HCT116 (cell line): ENCODE measurements around the gene SLA2. TPM values are rescaled to one million over a fixed set of nuclear protein-coding genes. Genes with fewer than 3 reads are reported as not detected.

Source experiments
- ATAC-seq: fragments of 200-7000 bp; cut with Tn5 transposase; 2 replicates; pipeline ENCODE4 v1.9.1; 2020; ENCODE audit warnings: mild to moderate bottlenecking, moderate library complexity
- BruUV-seq: library from RNA; stranded (reverse); fragments of 400-500 nt; replicated peaks from 2 replicates; lab custom pipeline; 2021; lab: Mats Ljungman, UMichigan
- CTCF ChIA-PET: fragments of 300-600 bp; sonication (Branson Sonifier 250); formaldehyde crosslinking; loops from one replicate; lab custom pipeline; 2021; ENCODE audit warnings: antibody characterized with exemption; lab: Charles Lee
- POLR2A ChIA-PET: fragments of 300-600, 350-600 bp; sonication (Branson Sonifier 250); formaldehyde crosslinking; loops from one replicate; lab custom pipeline; 2021; ENCODE audit warnings: antibody characterized with exemption; lab: Charles Lee
- RAD21 ChIA-PET, 2 experiments: fragments of 300-600 bp; sonication (Branson Sonifier 250); formaldehyde crosslinking; loops; one replicate each; lab custom pipeline; 2023; ENCODE audit warnings: low total read pairs in 2 of 2; ENCODE audit not compliant: uncharacterized antibody in 2 of 2, unreplicated experiment in 2 of 2, low non-redundant PET in 1 of 2; lab: Charles Lee
- DNase-seq: peaks from one replicate; pipeline ENCODE4 v3.0.0-alpha.2; 2010; ENCODE audit warnings: low read depth, low spot score
- H2AFZ ChIP-seq: fragments of 200-600 bp; shearing (Covaris generic), sonication (generic); 2 replicates; pipeline ENCODE4 v1.6.1; 2017; ENCODE audit warnings: low read depth, mixed run types, mixed read lengths, antibody characterized with exemption, low read length; ENCODE audit not compliant: poor library complexity, severe bottlenecking
- H3K27ac ChIP-seq: 2 replicates; pipeline ENCODE4 v1.5.1; 2012; ENCODE audit warnings: low read depth, low read length
- H3K27me3 ChIP-seq: fragments of 200-600 bp; sonication (generic); 2 replicates; pipeline ENCODE4 v1.6.1; 2016; ENCODE audit warnings: mixed run types, low read length, mixed read lengths; ENCODE audit not compliant: insufficient read depth
- H3K36me3 ChIP-seq, 2 experiments: fragments of 200-500 bp in 1 of 2; fragments of 200-600 bp in 1 of 2; sonication (Bioruptor generic) in 1 of 2; sonication (generic) in 1 of 2; 2 replicates each; pipeline versions ENCODE4 v1.5.1 to v1.6.1; 2014 to 2016; ENCODE audit warnings: low read length in 2 of 2, inconsistent platforms in 1 of 2, mixed read lengths in 1 of 2, mixed run types in 1 of 2; ENCODE audit not compliant: insufficient read depth in 2 of 2, control insufficient read depth in 1 of 2
- H3K4me1 ChIP-seq, 2 experiments: fragments of 200-600 bp in 1 of 2; sonication (generic) in 1 of 2; 2 replicates each; pipeline versions ENCODE4 v1.5.1 to v1.6.1; 2012 to 2017; ENCODE audit warnings: low read length in 2 of 2, inconsistent platforms in 1 of 2, mild to moderate bottlenecking in 1 of 2, mixed read lengths in 1 of 2, mixed run types in 1 of 2, moderate library complexity in 1 of 2; ENCODE audit not compliant: insufficient read depth in 2 of 2, control insufficient read depth in 1 of 2
- H3K4me2 ChIP-seq: fragments of 200-600 bp; sonication (generic); 2 replicates; pipeline ENCODE4 v1.6.1; 2017; ENCODE audit warnings: mixed run types, low read length, mixed read lengths
- H3K4me3 ChIP-seq, 2 experiments: fragments of 200-600 bp in 1 of 2; sonication (generic) in 1 of 2; replicated peaks in 1 of 2; 2 replicates each; pipeline ENCODE4 v1.5.1; 2011 to 2016; ENCODE audit warnings: low read length in 2 of 2, control low read depth in 1 of 2, low read depth in 1 of 2, mild to moderate bottlenecking in 1 of 2, mixed read lengths in 1 of 2, mixed run types in 1 of 2
- H3K79me2 ChIP-seq: fragments of 200-600 bp; sonication (generic); 2 replicates; pipeline ENCODE4 v1.6.1; 2017; ENCODE audit warnings: mild to moderate bottlenecking, mixed run types, low read length, moderate library complexity, mixed read lengths; ENCODE audit not compliant: insufficient read depth
- H3K9ac ChIP-seq: fragments of 200-600 bp; sonication (generic); 2 replicates; pipeline ENCODE4 v1.6.1; 2016; ENCODE audit warnings: low read length, mixed read lengths
- H3K9me2 ChIP-seq: fragments of 200-600 bp; sonication (generic), shearing (Covaris generic); 2 replicates; pipeline ENCODE4 v1.6.1; 2017; ENCODE audit warnings: mixed run types, mild to moderate bottlenecking, moderate library complexity; ENCODE audit not compliant: insufficient read depth
- H3K9me3 ChIP-seq, 2 experiments: fragments of 200-500 bp in 1 of 2; fragments of 200-600 bp in 1 of 2; sonication (Bioruptor generic) in 1 of 2; sonication (generic) in 1 of 2; 2 replicates each; pipeline ENCODE4 v1.6.1; 2014 to 2017; ENCODE audit warnings: low read length in 2 of 2, mixed read lengths in 2 of 2, inconsistent platforms in 1 of 2, low read depth in 1 of 2, mild to moderate bottlenecking in 1 of 2, mixed run types in 1 of 2, moderate library complexity in 1 of 2; ENCODE audit not compliant: control insufficient read depth in 1 of 2, insufficient read depth in 1 of 2
- H4K20me1 ChIP-seq: fragments of 200-600 bp; sonication (generic), shearing (Covaris generic); 2 replicates; pipeline ENCODE4 v1.6.1; 2017; ENCODE audit warnings: mixed run types, mild to moderate bottlenecking, moderate library complexity; ENCODE audit not compliant: insufficient read depth
- CBX3 ChIP-seq: IDR thresholded peaks from 2 replicates; pipeline ENCODE4 v1.6.1; 2012; ENCODE audit warnings: low read depth
- EGR1 ChIP-seq: IDR thresholded peaks from 2 replicates; pipeline ENCODE4 v1.6.1; 2012; ENCODE audit warnings: low read depth
- ELF1 ChIP-seq: IDR thresholded peaks from 2 replicates; pipeline ENCODE4 v1.6.1; 2012; ENCODE audit warnings: low read depth, borderline replicate concordance
- EZH2 ChIP-seq: fragments of 200-600 bp; sonication (generic); IDR thresholded peaks from 2 replicates; pipeline ENCODE4 v1.6.1; 2017; ENCODE audit warnings: antibody characterized with exemption, mixed run types
- EZH2phosphoT487 ChIP-seq: fragments of 200-600 bp; IDR thresholded peaks from 2 replicates; pipeline ENCODE4 v1.6.1; 2018; ENCODE audit warnings: antibody characterized with exemption, borderline replicate concordance
- POLR2A ChIP-seq: IDR thresholded peaks from 2 replicates; pipeline ENCODE4 v1.7.0; 2011; ENCODE audit warnings: borderline replicate concordance; ENCODE audit not compliant: insufficient read depth, insufficient read length; ENCODE audit errors: extremely low read depth
- SP1 ChIP-seq: IDR thresholded peaks from 2 replicates; pipeline ENCODE4 v1.6.1; 2012; ENCODE audit warnings: low read depth
- SRF ChIP-seq: IDR thresholded peaks from 2 replicates; pipeline ENCODE4 v1.6.1; 2012; ENCODE audit warnings: low read depth
- TCF7L2 ChIP-seq: IDR thresholded peaks from 2 replicates; pipeline ENCODE4 v1.7.0; 2011; ENCODE audit warnings: borderline replicate concordance, inconsistent platforms; ENCODE audit not compliant: insufficient read depth, insufficient read length; ENCODE audit errors: extremely low read depth
- YY1 ChIP-seq: IDR thresholded peaks from 2 replicates; pipeline ENCODE4 v1.6.1; 2011; ENCODE audit warnings: low read length, low read depth, moderate library complexity, mild to moderate bottlenecking; ENCODE audit not compliant: insufficient replicate concordance; ENCODE audit errors: extremely low read depth
- ZFX ChIP-seq: fragments of 450-650 bp; IDR thresholded peaks from 2 replicates; pipeline ENCODE4 v1.6.1; 2017
- ZNF274 ChIP-seq: fragments of 200-500 bp; sonication (Bioruptor generic); IDR thresholded peaks from 2 replicates; pipeline ENCODE4 v1.6.1; 2014; ENCODE audit warnings: mild to moderate bottlenecking, low read depth, low read length, inconsistent platforms
- intact Hi-C: fragments of 100-400 bp; cut with micrococcal nuclease; formaldehyde crosslinking; loops from 2 replicates; pipeline ENCODE4 v1.10.0; 2022
- total RNA-seq: library from RNA; stranded (reverse); gene quantifications from one replicate; pipeline ENCODE4 v1.2.1, GENCODE V29; 2021; ENCODE audit not compliant: unreplicated experiment
- TF ChIP-seq, protein P1 (sequence below): IDR thresholded peaks from 2 replicates; pipeline ENCODE4 v1.6.1; 2012
- TF ChIP-seq, protein P2 (sequence below), 3 experiments: fragments of 200-600 bp in 1 of 3; sonication (generic) in 1 of 3; IDR thresholded peaks in 2 of 3; conservative IDR thresholded peaks in 1 of 3; 2 replicates each; pipeline ENCODE4 v1.5.1; 2012 to 2017; ENCODE audit warnings: low read depth in 2 of 3, low read length in 2 of 3, antibody characterized with exemption in 1 of 3, borderline replicate concordance in 1 of 3, control low read depth in 1 of 3, mild to moderate bottlenecking in 1 of 3, mixed read lengths in 1 of 3, mixed run types in 1 of 3, moderate library complexity in 1 of 3; ENCODE audit not compliant: insufficient read depth in 1 of 3

SLA2 gene
- total RNA-seq, 1 experiment from 2014 or later = 0.12 TPM

DNA sequence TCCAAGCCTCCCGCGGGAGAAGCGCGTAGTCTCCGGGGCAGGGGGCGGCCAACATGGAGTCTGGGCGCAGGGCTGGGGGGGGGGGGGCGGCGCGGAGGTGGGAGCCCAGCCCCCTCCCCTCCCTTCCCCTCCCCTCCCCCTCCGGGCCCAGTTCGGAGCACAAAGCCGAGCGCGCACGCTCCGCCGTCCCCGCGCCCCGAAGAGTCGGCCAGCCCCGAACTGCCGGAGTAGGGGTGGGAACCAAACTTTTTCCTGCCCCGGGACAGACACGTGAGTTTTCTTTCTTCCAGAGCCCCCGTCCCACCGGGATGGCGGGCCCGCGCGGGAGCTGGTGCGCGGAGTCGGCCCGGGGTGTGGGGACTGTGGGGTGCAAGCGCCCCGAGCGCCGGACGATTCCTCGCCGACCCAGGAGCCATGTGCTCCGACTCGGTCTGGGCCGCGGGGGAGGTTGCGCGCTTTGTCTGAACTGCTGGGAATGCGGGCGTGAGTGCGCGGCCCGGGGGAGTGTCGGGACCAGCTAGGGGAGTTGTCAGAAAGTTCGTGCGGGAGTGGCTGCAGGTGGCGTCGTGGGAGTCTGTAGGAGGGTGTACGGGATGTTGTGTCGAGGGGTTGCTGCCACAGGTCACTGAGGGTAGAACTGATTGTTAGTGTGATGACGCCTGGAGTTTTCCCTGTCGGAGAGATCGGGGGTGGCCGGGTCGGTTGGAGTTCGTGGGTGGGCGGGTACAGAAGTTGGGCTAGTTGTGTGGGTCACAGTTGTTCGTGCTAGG is 71.4 kb downstream of the SLA2 start:
- Histone ChIP-seq H3K9ac (peak overlapping the region; percentile 82), H3K4me2 (peak overlapping the region; percentile 100), H3K4me3 (peak overlapping the region; percentile 72 to 79), H3K27ac (peak overlapping the region; percentile 68), H4K20me1 (no peaks in the 10 kb centered on the region), H3K27me3 (no peaks in the 10 kb centered on the region), H3K79me2 (peaks cover 16% of the 10 kb centered on the region), H3K36me3 (peaks cover 0 to 2% of the 10 kb centered on the region in 2 experiments; a peak in 3 of 4 replicates), H3K9me3 (no peaks in the 10 kb centered on the region), H2AFZ (no peak overlapping the region), H3K4me1 (peaks cover 21 to 35% of the 10 kb centered on the region in 2 experiments), H3K9me2 (no peaks in the 10 kb centered on the region)
- no TSS peak for BruUV-seq
- intact Hi-C loops = no loop called here
- no peak for DNase-seq
- CTCF ChIA-PET = interaction anchor here (0.7 to 1.8 kb wide), 3 partner anchors 11 to 616 kb away, joined by 3 to 5 read pairs (median 5); partner anchors contain the start of gene RAB5IF
- ATAC-seq = peak; percentile 48
- POLR2A ChIA-PET = interaction anchor here (0.6 to 1.2 kb wide), 2 partner anchors 31 to 312 kb away, joined by 3 to 10 read pairs; partner anchors contain the start of gene RAB5IF
- TF ChIP-seq EGR1 (0 out of 2 replicates have a peak, but pooled peaks have one; percentile 10), ELF1 (no peak), TCF7L2 (no peak), ZFX (peak; percentile 24; the same call in 1 of the 2 replicates), CBX3 (no peak)
- TF ChIP-seq, protein P1, sequence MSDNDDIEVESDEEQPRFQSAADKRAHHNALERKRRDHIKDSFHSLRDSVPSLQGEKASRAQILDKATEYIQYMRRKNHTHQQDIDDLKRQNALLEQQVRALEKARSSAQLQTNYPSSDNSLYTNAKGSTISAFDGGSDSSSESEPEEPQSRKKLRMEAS = peak; percentile 77
- RAD21 ChIA-PET = no interaction called here

DNA sequence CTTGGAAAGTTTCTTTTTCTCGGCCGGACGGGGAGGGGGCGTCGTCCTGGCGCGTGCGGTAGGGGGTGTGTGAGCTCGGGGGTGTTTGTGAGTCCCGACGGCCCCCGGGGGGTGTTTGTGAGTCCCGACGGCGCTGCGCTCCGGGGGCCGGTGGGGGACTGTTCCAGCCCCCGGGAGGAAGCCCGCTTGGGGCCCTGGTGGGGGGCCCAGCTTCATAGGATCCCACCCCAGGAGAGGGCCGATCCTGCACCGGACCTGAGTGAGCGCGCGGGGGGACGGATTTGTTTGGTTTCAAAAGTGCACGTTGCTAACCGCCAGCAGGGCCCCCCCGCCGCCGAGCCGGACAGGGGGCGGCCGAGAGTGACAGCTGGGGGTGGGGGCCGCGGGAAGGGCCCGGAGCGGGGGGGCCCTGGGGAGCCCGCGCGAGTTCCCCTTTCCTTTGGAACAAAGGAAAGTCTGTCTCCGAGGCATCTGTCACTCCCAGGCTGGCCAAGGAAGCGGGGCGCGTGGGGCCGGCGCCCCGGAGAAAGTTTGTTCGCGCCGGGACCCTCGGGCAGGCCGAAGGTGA is 72.1 kb downstream of the SLA2 start:
- H3K27me3 ChIP-seq = no peaks in the 10 kb centered on the region
- peaks cover 16% of the 10 kb centered on the region for H3K79me2 ChIP-seq
- no peaks in the 10 kb centered on the region for H3K9me3 ChIP-seq
- ATAC-seq (peak; percentile 4), DNase-seq (no peak)
- RAD21 ChIA-PET = no interaction called here
- peak overlapping the region; percentile 72 to 79 for H3K4me3 ChIP-seq
- POLR2A ChIA-PET = interaction anchor here (1.2 kb wide), 1 partner anchor 30 kb away, joined by 3 read pairs; no protein-coding TSS in a partner anchor
- H3K9ac ChIP-seq = peak overlapping the region; percentile 82
- H4K20me1 ChIP-seq = no peaks in the 10 kb centered on the region
- H3K4me2 ChIP-seq = peak overlapping the region; percentile 100
- no peaks in the 10 kb centered on the region for H3K9me2 ChIP-seq
- no TSS peak for BruUV-seq
- H3K4me1 ChIP-seq = peaks cover 21 to 36% of the 10 kb centered on the region in 2 experiments
- CTCF ChIA-PET = interaction anchor here (0.7 to 1.1 kb wide), 2 partner anchors 11 to 32 kb away, joined by 3 to 6 read pairs; partner anchors contain the start of gene RAB5IF
- H3K36me3 ChIP-seq = no peaks in the 10 kb centered on the region
- no peak overlapping the region for H2AFZ ChIP-seq
- intact Hi-C loops = no loop called here
- peak overlapping the region; percentile 60; the same call in 1 of the 2 replicates for H3K27ac ChIP-seq
- TF ChIP-seq EZH2phosphoT487 = no peak
- TF ChIP-seq ZFX = no peak
- TF ChIP-seq, protein P1 = no peak; the same call in 1 of the 2 replicates
- TF ChIP-seq POLR2A = no peak
- TF ChIP-seq, protein P2, sequence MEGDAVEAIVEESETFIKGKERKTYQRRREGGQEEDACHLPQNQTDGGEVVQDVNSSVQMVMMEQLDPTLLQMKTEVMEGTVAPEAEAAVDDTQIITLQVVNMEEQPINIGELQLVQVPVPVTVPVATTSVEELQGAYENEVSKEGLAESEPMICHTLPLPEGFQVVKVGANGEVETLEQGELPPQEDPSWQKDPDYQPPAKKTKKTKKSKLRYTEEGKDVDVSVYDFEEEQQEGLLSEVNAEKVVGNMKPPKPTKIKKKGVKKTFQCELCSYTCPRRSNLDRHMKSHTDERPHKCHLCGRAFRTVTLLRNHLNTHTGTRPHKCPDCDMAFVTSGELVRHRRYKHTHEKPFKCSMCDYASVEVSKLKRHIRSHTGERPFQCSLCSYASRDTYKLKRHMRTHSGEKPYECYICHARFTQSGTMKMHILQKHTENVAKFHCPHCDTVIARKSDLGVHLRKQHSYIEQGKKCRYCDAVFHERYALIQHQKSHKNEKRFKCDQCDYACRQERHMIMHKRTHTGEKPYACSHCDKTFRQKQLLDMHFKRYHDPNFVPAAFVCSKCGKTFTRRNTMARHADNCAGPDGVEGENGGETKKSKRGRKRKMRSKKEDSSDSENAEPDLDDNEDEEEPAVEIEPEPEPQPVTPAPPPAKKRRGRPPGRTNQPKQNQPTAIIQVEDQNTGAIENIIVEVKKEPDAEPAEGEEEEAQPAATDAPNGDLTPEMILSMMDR (IDR thresholded peaks at IDR 0.05 in 2 of 3, conservative IDR thresholded peaks at IDR 0.05 in 1 of 3; ENCODE audit: borderline replicate concordance in 1 of 3, insufficient read depth in 1 of 3, low read depth in 2 of 3, low read length in 2 of 3) = no peak
- no peak for TF ChIP-seq EGR1
- TF ChIP-seq SP1 = no peak
- TF ChIP-seq CBX3 = no peak
- TF ChIP-seq ZNF274 = no peak
- no peak for TF ChIP-seq EZH2
- no peak for TF ChIP-seq SRF
- TF ChIP-seq ELF1 = no peak
- TF ChIP-seq YY1 = no peak
